GM18502 (cell line): ENCODE results near the gene PLEKHA4.
A peak's percentile ranks its signal among the peaks of the same experiment; 100 is the strongest.
"Not testable (repeated sequence)": the region's sequence is repeated elsewhere in the genome, so short reads cannot be mapped to it uniquely, and the experiment has no call there.

Source experiments
- ATAC-seq: cut with Tn5 transposase; IDR thresholded peaks from one replicate; pipeline ENCODE4 v1.9.1; 2021; ENCODE audit warnings: mild to moderate bottlenecking; ENCODE audit not compliant: unreplicated experiment, poor library complexity

The PLEKHA4 gene, protein sequence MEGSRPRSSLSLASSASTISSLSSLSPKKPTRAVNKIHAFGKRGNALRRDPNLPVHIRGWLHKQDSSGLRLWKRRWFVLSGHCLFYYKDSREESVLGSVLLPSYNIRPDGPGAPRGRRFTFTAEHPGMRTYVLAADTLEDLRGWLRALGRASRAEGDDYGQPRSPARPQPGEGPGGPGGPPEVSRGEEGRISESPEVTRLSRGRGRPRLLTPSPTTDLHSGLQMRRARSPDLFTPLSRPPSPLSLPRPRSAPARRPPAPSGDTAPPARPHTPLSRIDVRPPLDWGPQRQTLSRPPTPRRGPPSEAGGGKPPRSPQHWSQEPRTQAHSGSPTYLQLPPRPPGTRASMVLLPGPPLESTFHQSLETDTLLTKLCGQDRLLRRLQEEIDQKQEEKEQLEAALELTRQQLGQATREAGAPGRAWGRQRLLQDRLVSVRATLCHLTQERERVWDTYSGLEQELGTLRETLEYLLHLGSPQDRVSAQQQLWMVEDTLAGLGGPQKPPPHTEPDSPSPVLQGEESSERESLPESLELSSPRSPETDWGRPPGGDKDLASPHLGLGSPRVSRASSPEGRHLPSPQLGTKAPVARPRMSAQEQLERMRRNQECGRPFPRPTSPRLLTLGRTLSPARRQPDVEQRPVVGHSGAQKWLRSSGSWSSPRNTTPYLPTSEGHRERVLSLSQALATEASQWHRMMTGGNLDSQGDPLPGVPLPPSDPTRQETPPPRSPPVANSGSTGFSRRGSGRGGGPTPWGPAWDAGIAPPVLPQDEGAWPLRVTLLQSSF

GRCh38 chr19:48868114-48868886, at the start of gene PLEKHA4:
Gene PLEKHA4, minus strand, starts transcription at chr19:48868617. Its CDS starts 997 bp downstream, at chr19:48867620.
- no peak for ATAC-seq

- no peak for ATAC-seq
Measured at GRCh38 chr19:48918071-48918470, 49.7 kb upstream of the PLEKHA4 start.

- ATAC-seq: no peak
Measured at GRCh38 chr19:48915757-48916156, 47.3 kb upstream of the PLEKHA4 start.

- no peak for ATAC-seq
Measured at GRCh38 chr19:48914181-48914580, 45.8 kb upstream of the PLEKHA4 start.

- no peak for ATAC-seq
Measured at GRCh38 chr19:48913114-48913889, 44.9 kb upstream of the PLEKHA4 start.

GRCh38 chr19:48910803-48911202, 42.4 kb upstream of the PLEKHA4 start:
- ATAC-seq: no peak

- not testable (repeated sequence) for ATAC-seq
Measured at GRCh38 chr19:48909424-48910077, 41.1 kb upstream of the PLEKHA4 start.

GRCh38 chr19:48907671-48908070, 39.3 kb upstream of the PLEKHA4 start:
- ATAC-seq: no peak

GRCh38 chr19:48906324-48906723, 37.9 kb upstream of the PLEKHA4 start:
- ATAC-seq: no peak

- no peak for ATAC-seq
Measured at GRCh38 chr19:48905664-48906063, 37.2 kb upstream of the PLEKHA4 start.

- ATAC-seq: not testable (repeated sequence)
Measured at GRCh38 chr19:48903788-48904187, 35.4 kb upstream of the PLEKHA4 start.

GRCh38 chr19:48902291-48902690, 33.9 kb upstream of the PLEKHA4 start:
- not testable (repeated sequence) for ATAC-seq

DNA sequence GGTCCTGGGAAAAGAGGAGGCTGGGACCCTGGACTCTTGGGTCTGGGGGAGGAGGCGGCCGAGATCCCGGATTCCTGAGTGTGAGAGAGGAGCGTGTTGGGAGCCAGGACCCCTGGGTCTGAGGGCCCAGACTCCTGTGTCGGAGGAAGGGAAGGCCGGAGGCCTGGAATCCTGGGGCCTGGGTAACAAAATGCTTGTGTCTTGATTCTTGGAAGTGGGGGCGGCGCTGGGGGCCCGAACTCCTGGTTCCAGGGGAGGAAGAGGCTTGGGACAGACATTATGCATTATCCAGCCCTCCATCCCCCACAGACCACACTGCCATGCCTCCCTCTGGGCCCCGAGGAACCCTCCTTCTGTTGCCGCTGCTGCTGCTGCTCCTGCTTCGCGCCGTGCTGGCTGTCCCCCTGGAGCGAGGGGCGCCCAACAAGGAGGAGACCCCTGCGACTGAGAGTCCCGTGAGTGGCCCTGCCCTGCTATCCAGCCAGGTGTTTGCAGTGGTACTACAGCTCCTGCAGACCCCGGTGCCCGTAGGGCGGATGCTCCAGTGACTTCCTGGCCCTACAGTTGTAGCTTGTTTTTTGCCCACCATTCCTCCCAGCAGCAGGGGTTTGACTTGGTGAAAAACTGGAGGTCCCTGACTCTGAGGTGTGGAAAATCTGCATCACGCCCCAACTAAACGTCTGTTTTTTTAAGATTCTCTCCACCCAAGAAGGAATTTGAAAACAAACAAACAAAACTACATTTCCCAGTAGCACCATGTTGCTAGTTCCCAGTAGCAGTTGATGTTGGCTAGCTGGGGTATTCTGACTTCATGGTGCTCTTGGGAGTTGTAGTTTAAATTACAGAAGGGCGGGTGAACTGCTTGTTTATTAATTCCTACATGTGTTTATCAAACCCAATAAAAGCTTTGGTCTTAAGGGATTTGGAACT, 32.3 kb upstream of the PLEKHA4 start:
- ATAC-seq: no peak

DNA sequence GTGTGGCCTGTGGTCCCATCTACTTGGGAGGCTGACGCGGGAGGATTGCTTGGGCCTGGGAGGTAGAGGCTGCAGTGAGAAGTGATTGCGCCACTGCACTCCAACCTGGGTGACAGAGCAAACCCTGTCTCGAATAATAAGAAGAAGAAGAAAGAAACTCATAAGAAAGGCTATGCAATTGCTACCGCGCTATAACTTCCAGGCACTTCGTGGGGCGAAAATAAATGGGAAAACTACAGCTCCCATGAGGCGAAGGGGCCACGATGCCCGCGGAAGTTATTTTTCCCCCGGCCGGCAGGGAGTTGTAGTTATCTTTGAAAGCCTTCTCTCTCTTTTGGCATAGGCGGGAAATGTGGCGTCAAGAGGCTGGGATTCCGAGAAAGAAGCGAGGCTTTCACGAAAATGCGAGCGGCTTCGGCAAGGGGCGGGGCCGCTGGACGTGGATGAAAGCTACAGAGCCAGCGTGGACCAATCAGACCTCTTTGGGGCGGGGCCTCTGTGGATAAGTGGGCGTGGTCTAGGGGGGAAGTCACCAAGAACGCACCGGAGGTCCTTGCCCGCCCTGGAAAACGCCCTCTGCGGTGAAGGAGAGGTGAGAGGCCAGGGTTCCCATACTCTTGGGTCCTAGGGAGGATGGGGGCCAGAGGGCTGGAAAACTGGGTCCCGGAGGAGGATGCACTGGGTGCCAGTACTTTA, 31.5 kb upstream of the PLEKHA4 start, which contains the start of gene NUCB1:
Gene NUCB1 (plus strand): TSS at position 532 of the 696 bp plus-strand sequence. CDS start 485 bp downstream, outside the sequence.
- ATAC-seq: peak; percentile 90

- ATAC-seq: not testable (repeated sequence)
Measured at GRCh38 chr19:48899386-48899749, 31.0 kb upstream of the PLEKHA4 start.

DNA sequence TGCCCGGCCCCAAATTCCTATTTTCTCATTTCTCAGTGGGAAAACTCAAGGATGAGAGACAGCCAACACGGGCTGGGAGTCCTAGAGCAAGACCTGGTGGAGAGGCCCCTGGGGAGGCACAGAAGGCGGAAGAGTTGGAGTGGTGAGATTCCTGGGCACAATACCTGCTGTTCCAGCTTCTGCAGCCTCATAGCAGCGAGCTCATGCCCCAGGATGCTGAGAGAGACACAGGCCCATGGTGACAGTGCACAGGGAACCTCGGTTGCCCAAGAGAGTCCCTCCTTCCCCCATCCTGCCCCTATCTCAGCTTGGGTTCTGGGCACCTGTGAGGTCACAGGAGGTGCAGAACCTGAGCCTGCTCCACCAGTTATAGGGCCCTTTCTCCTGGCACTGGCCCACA, 28.8 kb upstream of the PLEKHA4 start:
- ATAC-seq: no peak

- no peak for ATAC-seq
Measured at GRCh38 chr19:48896191-48896720, 27.8 kb upstream of the PLEKHA4 start.
